Measurements from ENCODE around the gene RHNO1.

Gene RHNO1

GRCh38 chr12:2900642-2901041 lies 23.6 kb downstream of the RHNO1 start:
- DNase-seq (ENCODE audit: low read depth, low spot score): no peak

DNA sequence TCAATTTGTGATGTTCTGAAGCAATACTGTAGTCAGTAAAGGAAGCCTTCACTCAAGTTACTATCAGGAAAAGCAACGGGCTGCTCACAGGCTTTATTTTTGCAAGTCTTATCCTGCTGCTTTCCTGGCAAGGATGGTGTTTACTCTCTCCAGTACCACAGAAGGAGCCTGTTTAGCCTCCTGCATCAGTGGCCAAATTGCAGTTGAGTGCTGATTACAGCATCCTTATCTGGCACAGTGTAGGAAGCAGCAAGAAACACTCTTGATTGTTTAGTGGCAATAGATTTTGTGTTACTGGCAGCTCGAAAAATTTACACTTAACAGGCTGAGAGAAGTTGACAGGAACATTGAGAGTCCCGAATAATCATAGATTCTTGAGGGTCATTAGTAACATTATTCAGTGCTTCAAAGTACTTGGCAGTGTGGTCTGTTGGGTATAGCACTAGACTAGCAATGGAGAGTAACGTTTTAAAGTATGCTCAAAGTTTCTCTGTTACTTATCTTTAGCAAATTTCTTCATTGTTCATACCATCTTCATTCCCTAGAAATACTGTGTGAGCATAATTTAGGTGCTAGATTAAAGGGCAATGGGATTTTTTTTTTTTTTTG lies 25.4 kb downstream of the RHNO1 start:
- no peak for DNase-seq (ENCODE audit: low read depth, low spot score)

- DNase-seq (ENCODE audit: low read depth, low spot score): no peak
Observed at GRCh38 chr12:2904260-2904659, 27.2 kb downstream of the RHNO1 start.

DNA sequence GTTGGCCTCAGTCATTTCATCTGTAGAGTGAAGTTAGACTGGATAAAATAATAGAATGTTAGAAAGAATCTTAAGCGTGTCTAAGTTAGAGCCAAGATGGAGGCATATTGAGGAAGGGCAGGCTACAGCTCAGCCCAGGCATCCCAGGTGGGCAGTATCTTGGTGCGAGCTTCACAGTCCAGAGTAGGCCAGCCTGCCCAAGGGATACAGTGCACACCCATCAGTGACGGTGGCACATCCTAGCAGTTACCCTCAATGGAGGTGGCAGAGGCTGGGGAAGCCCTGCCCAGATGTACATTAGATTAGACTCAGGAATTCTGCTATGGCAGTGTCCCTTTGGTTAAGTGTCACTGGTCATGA lies 35.2 kb downstream of the RHNO1 start:
- no peak for DNase-seq (ENCODE audit: low read depth, low spot score)

GRCh38 chr12:2919249-2919648 lies 42.2 kb downstream of the RHNO1 start:
- DNase-seq (ENCODE audit: low read depth, low spot score): no peak

- no peak for DNase-seq (ENCODE audit: low read depth, low spot score)
Observed at GRCh38 chr12:2922329-2922728, 45.3 kb downstream of the RHNO1 start.

DNA sequence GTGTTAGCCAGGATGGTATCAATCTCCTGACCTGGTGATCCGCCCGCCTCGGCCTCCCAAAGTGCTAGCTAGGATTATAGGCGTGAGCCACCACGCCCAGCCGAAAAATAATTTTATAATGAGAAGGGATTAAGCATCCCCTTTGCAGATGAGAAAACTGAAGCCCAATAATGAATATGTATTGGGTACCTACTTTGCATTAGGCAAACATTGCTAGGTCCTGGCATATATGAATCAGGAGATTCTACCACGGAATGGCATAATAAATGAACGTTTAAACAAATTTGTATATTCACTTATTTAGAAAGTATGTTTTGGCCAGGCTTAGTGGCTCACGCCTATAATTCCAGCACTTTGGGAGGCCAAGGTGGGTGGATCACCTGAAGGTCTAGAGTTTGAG lies 46.0 kb downstream of the RHNO1 start:
- DNase-seq (ENCODE audit: low read depth, low spot score): no peak

DNA sequence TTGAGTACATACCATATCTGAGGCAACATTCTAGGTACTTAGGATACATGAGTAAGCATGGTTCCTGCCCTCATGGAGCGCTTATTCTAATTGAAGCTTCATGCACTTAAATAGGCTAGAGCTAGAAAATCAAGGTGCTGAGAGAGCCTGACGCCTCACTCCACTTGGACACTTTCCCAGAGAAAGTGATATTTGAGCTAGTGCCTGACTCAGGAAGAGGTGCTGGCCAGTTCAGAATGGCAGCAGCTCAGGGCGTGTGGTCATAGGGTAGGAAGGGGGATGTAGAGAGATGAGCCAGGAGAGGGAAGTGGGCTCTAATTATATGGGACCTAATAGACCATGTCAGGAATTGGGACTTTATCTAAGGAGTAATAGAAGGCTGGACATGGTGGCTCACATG lies 47.0 kb downstream of the RHNO1 start:
- DNase-seq (ENCODE audit: low read depth, low spot score): no peak

GRCh38 chr12:2925322-2925995 lies 48.4 kb downstream of the RHNO1 start:
- no peak for DNase-seq (ENCODE audit: low read depth, low spot score)

DNA sequence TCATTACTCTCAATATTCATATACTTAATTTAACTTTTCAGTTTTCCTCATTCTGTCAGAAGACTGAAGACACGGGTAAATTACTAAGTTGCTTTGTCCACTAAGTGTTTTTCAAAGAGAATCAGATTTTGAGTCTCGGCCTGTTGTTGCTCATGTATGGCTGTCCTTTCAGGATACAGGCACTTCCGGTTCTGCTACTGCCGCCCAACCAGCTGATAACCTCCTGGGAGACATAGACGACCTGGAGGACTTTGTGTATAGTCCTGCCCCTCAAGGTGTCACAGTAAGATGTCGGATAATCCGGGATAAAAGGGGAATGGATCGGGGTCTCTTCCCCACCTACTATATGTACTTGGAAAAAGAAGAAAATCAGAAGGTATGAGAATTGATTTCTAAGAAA lies 53.8 kb downstream of the RHNO1 start:
- DNase-seq (ENCODE audit: low read depth, low spot score): peak; percentile 28

DNA sequence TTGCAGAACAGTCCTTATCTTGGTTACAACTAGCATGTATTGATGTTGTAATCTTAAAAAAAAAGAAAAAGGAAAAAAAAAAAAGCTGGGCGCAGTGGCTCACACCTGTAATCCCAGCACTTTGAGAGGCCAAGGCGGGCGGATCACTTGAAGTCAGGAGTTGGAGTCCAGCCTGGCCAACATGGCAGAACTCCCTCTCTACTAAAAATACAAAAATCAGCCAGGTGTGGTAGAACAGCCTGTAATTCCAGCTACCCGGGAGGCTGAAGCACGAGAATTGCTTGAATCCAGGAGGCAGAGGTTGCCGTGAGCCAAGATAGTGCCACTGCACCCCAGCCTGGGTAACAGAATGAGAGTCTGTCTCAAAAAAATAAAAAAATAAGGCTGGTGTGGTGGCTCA lies 56.6 kb downstream of the RHNO1 start:
- DNase-seq (ENCODE audit: low read depth, low spot score): no peak

- DNase-seq (ENCODE audit: low read depth, low spot score): no peak
Observed at GRCh38 chr12:2934371-2934770, 57.3 kb downstream of the RHNO1 start.

- no peak for DNase-seq (ENCODE audit: low read depth, low spot score)
Observed at GRCh38 chr12:2936301-2936700, 59.3 kb downstream of the RHNO1 start.

DNA sequence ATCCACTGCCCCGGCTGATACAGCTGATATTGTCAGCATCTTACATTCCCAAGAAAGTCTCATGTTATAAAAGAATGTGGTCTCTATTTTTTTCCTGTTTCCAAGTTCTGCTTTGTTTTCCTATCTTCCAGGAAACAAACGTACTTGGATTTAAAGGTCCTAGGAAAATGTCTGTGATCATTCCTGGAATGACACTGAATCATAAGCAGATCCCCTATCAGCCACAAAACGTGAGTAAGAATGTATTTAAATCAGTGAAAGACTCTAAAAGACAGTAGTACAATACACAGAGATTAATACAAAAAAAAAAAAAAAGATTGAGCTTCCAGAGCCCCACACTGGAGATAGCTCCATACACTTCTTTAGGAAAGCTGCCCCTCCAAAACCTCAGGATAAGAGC lies 60.5 kb downstream of the RHNO1 start:
- no peak for DNase-seq (ENCODE audit: low read depth, low spot score)

Data from ELF-1 (cell line).